ENCODE data around the gene ZNF837.

The ZNF837 gene

GRCh38 chr19:58355215-58355796 is 25.5 kb downstream of the ZNF837 start:
- Histone ChIP-seq H3K4me2 (ENCODE audit: low read length) (no peak overlapping the region), H3K27me3 (ENCODE audit: low read depth, low read length) (no peaks in the 10 kb centered on the region), H3K27ac (ENCODE audit: low read length) (no peak overlapping the region), H2AFZ (ENCODE audit: low read depth, low read length) (no peak overlapping the region), H3K9ac (ENCODE audit: low read length) (no peak overlapping the region), H3K4me1 (ENCODE audit: low read length) (no peaks in the 10 kb centered on the region), H4K20me1 (ENCODE audit: insufficient read depth, low read length) (no peaks in the 10 kb centered on the region), H3K9me3 (ENCODE audit: insufficient read depth, low read length) (no peaks in the 10 kb centered on the region), H3K4me3 (ENCODE audit: low read length) (no peak overlapping the region), H3K36me3 (replicated peaks; ENCODE audit: low read depth, low read length) (no peaks in the 10 kb centered on the region), H3K79me2 (ENCODE audit: low read length) (no peaks in the 10 kb centered on the region)
- TF ChIP-seq CTCF (IDR thresholded peaks at IDR 0.05; ENCODE audit: low read depth, low read length) (no peak), EZH2phosphoT487 (IDR thresholded peaks at IDR 0.05; ENCODE audit: low read depth) (no peak)

GRCh38 chr19:58354478-58355030 is 26.3 kb downstream of the ZNF837 start:
- TF ChIP-seq CTCF (IDR thresholded peaks at IDR 0.05; ENCODE audit: low read depth, low read length) (no peak), EZH2phosphoT487 (IDR thresholded peaks at IDR 0.05; ENCODE audit: low read depth) (no peak)
- H3K27ac ChIP-seq (ENCODE audit: low read length), result no peak overlapping the region
- H3K4me2 ChIP-seq (ENCODE audit: low read length), result no peak overlapping the region
- H3K27me3 ChIP-seq (ENCODE audit: low read depth, low read length), result no peaks in the 10 kb centered on the region
- no peaks in the 10 kb centered on the region for H3K4me1 ChIP-seq (ENCODE audit: low read length)
- H3K36me3 ChIP-seq (replicated peaks; ENCODE audit: low read depth, low read length), result no peaks in the 10 kb centered on the region
- H4K20me1 ChIP-seq (ENCODE audit: insufficient read depth, low read length), result no peaks in the 10 kb centered on the region
- H2AFZ ChIP-seq (ENCODE audit: low read depth, low read length), result no peak overlapping the region
- H3K9ac ChIP-seq (ENCODE audit: low read length), result no peak overlapping the region
- H3K79me2 ChIP-seq (ENCODE audit: low read length), result no peaks in the 10 kb centered on the region
- H3K9me3 ChIP-seq (ENCODE audit: insufficient read depth, low read length), result no peaks in the 10 kb centered on the region
- H3K4me3 ChIP-seq (ENCODE audit: low read length), result no peak overlapping the region

- Histone ChIP-seq H3K4me2 (ENCODE audit: low read length) (no peak overlapping the region), H2AFZ (ENCODE audit: low read depth, low read length) (no peak overlapping the region), H3K79me2 (ENCODE audit: low read length) (no peaks in the 10 kb centered on the region), H3K4me1 (ENCODE audit: low read length) (no peaks in the 10 kb centered on the region), H4K20me1 (ENCODE audit: insufficient read depth, low read length) (no peaks in the 10 kb centered on the region), H3K36me3 (replicated peaks; ENCODE audit: low read depth, low read length) (no peaks in the 10 kb centered on the region), H3K27me3 (ENCODE audit: low read depth, low read length) (no peaks in the 10 kb centered on the region), H3K27ac (ENCODE audit: low read length) (no peak overlapping the region), H3K9me3 (ENCODE audit: insufficient read depth, low read length) (no peaks in the 10 kb centered on the region), H3K9ac (ENCODE audit: low read length) (no peak overlapping the region), H3K4me3 (ENCODE audit: low read length) (no peak overlapping the region)
- no peak for TF ChIP-seq CTCF (IDR thresholded peaks at IDR 0.05; ENCODE audit: low read depth, low read length)
- TF ChIP-seq EZH2phosphoT487 (IDR thresholded peaks at IDR 0.05; ENCODE audit: low read depth), result no peak
Measured at GRCh38 chr19:58353717-58354477, 26.9 kb downstream of the ZNF837 start.
